Kidney (tissue), 14 donors: ENCODE data around the gene SBNO1. TPM values are rescaled to one million over a fixed set of nuclear protein-coding genes. Genes with fewer than 3 reads are reported as not detected.

Experiments used
- DNase-seq, 5 donors: peaks; one replicate each; pipeline ENCODE4 v3.0.0-alpha.2; 2013 to 2020
- FAIRE-seq: peaks from 2 replicates; lab custom pipeline; 2012; peaks lifted over from hg19 to GRCh38; lab: Jason Lieb, UNC
- H3K27ac ChIP-seq, 2 donors: one replicate each; pipeline ENCODE4 v1.7.0; 2013; ENCODE audit warnings: low read depth in 2 of 2, low read length in 2 of 2, inconsistent platforms in 1 of 2
- H3K27me3 ChIP-seq: one replicate; pipeline ENCODE4 v1.7.1; 2013; ENCODE audit warnings: low read length, inconsistent platforms; ENCODE audit not compliant: control insufficient read depth, insufficient read depth
- H3K36me3 ChIP-seq, 3 donors: one replicate each; pipeline versions ENCODE4 v1.7.0 to v1.7.1; 2013; ENCODE audit warnings: low read length in 3 of 3, control low read depth in 1 of 3, inconsistent platforms in 1 of 3; ENCODE audit not compliant: insufficient read depth in 3 of 3, control insufficient read depth in 2 of 3
- H3K4me1 ChIP-seq, 3 donors: one replicate each; pipeline versions ENCODE4 v1.7.0 to v1.7.1; 2013; ENCODE audit warnings: low read length in 3 of 3, inconsistent platforms in 1 of 3, low read depth in 1 of 3; ENCODE audit not compliant: control insufficient read depth in 2 of 3, insufficient read depth in 2 of 3
- H3K4me3 ChIP-seq, 3 donors: one replicate each; pipeline versions ENCODE4 v1.7.0 to v1.8.1; 2013; ENCODE audit warnings: low read length in 3 of 3, control low read depth in 1 of 3, inconsistent platforms in 1 of 3
- H3K9ac ChIP-seq, 3 donors: one replicate each; pipeline versions ENCODE4 v1.7.0 to v1.7.1; 2013; ENCODE audit warnings: low read length in 3 of 3, control low read depth in 1 of 3, inconsistent platforms in 1 of 3
- H3K9me3 ChIP-seq, 3 donors: one replicate each; pipeline versions ENCODE4 v1.7.0 to v1.7.1; 2013; ENCODE audit warnings: low read length in 3 of 3, control low read depth in 1 of 3, inconsistent platforms in 1 of 3; ENCODE audit not compliant: control insufficient read depth in 2 of 3, insufficient read depth in 1 of 3
- intact Hi-C: fragments of 100-400 bp; cut with DNase I; formaldehyde crosslinking; loops from one replicate; pipeline ENCODE4 v1.11.1; 2022
- polyA plus RNA-seq: library from polyadenylated mRNA; stranded (reverse); fragments of 350-450 nt; fragmentation: Illumina TruSeq; extraction: RNeasy Lipid Tissue Mini Kit (QIAGEN cat#74804); gene quantifications from one replicate; pipeline ENCODE4 v1.2.3, GENCODE V29; 2014; ENCODE audit warnings: low read depth, low replicate concordance; ENCODE audit not compliant: insufficient read depth
- total RNA-seq: library from RNA; stranded (reverse); fragmentation: NEBNext Ultra II Directional; extraction: Animal tissue kit (Norgen Biotek cat#: 25700); gene quantifications from one replicate; pipeline ENCODE4 v1.2.1, GENCODE V29; 2021
- TF ChIP-seq, protein P1 (sequence below): IDR thresholded peaks from 3 replicates; pipeline ENCODE4 v1.5.1; 2012; ENCODE audit warnings: mild to moderate bottlenecking, moderate library complexity, borderline replicate concordance; ENCODE audit not compliant: insufficient read depth; ENCODE audit errors: extremely low read depth
- donor health status: control.
- donor health status: control.
- donor health status: control.
- donor health status: control.
- donor health status: control.
- donor health status: DM: yes; HTN: yes; CAD: no.
- donor health status: Normal renal cell carcinoma (clear cell type).

Gene SBNO1
- total and polyA plus RNA-seq, 2 donors from 2014 or later, result 4.3 to 32.0 TPM

DNA sequence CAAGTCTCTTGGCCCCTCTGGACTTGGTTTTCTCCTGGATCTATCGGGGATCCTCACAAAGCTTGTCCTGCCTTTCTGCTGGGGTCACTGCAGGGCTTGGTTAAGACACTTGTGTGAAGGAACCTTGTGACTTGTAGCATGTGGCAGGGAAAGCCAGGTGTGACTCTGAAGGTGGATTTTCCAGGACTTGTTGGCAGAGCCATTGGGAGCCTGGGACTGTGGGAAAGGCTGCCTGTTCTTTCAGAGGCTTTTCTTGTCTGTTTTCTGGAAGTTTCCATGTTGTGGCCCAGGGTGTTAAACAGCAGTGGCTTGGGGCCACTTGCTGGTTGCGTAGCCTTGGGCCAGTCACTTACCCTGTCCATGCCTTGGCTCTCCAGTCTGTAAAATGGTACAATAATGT, 31.9 kb upstream of the SBNO1 start:
- H3K27ac ChIP-seq, result no peak overlapping the region
- intact Hi-C loops, result no loop called here
- no peak for DNase-seq
- H3K36me3 ChIP-seq, result peaks cover 7 to 29% (median 25%) of the 10 kb centered on the region in 3 donors
- H3K9me3 ChIP-seq, result no peaks in the 10 kb centered on the region
- no peak overlapping the region for H3K4me3 ChIP-seq
- peaks cover 0 to 10% (median 4%) of the 10 kb centered on the region in 3 donors for H3K4me1 ChIP-seq
- FAIRE-seq, result no peak
- H3K27me3 ChIP-seq, result no peaks in the 10 kb centered on the region
- no peak overlapping the region for H3K9ac ChIP-seq
- TF ChIP-seq, protein P1, sequence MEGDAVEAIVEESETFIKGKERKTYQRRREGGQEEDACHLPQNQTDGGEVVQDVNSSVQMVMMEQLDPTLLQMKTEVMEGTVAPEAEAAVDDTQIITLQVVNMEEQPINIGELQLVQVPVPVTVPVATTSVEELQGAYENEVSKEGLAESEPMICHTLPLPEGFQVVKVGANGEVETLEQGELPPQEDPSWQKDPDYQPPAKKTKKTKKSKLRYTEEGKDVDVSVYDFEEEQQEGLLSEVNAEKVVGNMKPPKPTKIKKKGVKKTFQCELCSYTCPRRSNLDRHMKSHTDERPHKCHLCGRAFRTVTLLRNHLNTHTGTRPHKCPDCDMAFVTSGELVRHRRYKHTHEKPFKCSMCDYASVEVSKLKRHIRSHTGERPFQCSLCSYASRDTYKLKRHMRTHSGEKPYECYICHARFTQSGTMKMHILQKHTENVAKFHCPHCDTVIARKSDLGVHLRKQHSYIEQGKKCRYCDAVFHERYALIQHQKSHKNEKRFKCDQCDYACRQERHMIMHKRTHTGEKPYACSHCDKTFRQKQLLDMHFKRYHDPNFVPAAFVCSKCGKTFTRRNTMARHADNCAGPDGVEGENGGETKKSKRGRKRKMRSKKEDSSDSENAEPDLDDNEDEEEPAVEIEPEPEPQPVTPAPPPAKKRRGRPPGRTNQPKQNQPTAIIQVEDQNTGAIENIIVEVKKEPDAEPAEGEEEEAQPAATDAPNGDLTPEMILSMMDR, result no peak

DNA sequence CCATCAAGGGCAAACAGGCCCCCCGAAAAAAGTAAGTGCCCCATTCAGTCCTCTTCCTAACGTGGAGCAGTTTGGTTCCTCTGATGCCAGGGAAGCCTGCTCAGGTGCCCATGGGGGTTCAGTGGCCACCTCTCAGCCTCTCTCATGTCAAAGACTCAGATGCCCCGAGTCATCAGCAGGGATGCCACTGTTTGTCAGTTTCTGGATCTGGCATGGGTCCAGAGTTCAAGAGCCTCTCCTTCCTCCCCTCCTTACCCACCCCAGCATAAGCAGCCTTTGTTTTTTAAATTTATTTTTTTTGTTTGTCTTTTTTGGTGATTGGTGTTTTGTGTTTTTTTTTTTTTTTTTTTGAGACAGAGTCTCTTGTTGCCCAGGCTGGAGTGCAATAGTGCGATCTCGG, 30.6 kb upstream of the SBNO1 start:
- TF ChIP-seq, protein P1, result no peak
- intact Hi-C loops, result no loop called here
- FAIRE-seq (no peak), DNase-seq (no peak)
- no peak overlapping the region for H3K4me3 ChIP-seq
- H3K27me3 ChIP-seq, result no peaks in the 10 kb centered on the region
- H3K4me1 ChIP-seq, result peaks cover 0 to 17% (median 4%) of the 10 kb centered on the region in 3 donors
- no peak overlapping the region for H3K27ac ChIP-seq
- no peak overlapping the region for H3K9ac ChIP-seq
- peaks cover 14 to 34% (median 32%) of the 10 kb centered on the region in 3 donors for H3K36me3 ChIP-seq
- H3K9me3 ChIP-seq, result no peaks in the 10 kb centered on the region

DNA sequence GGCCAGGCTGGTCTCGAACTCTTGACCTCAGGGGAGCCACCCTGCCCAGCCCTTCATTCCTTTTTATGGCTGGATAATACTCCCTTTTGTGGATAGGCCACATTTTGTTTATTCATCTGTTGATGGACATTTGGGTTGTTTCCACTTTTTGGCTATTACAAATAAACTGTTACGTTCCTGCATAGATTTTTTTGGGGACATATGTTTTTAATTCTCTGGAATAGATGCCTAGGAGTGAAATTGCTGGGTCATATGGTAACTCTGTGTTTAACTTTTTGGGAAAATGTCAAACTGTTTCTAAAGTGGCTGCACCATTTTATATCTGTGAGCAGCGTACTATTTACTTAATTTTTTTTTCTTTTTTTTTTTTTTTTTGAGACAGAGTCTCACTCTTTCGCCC, 29.1 kb upstream of the SBNO1 start:
- intact Hi-C loops, result no loop called here
- H3K36me3 ChIP-seq, result peaks cover 14 to 34% (median 32%) of the 10 kb centered on the region in 3 donors

More for the DNA sequence above, 29.1 kb upstream of the SBNO1 start:
- Histone ChIP-seq H3K9ac (no peak overlapping the region), H3K4me1 (peaks cover 0 to 21% (median 4%) of the 10 kb centered on the region in 3 donors), H3K9me3 (no peaks in the 10 kb centered on the region), H3K4me3 (no peak overlapping the region), H3K27me3 (no peaks in the 10 kb centered on the region), H3K27ac (no peak overlapping the region)
- DNase-seq (no peak), FAIRE-seq (no peak)
- TF ChIP-seq, protein P1, result no peak
